Coronary artery (tissue), 2 donors: ENCODE data around the gene TDRD1.

ENCODE experiments used
- DNase-seq: peaks from one replicate; pipeline ENCODE4 v3.0.0-alpha.2; 2017; ENCODE audit warnings: low spot score
- H3K27ac ChIP-seq, 2 donors: fragments of 200-600 bp; sonication (generic); one replicate each; pipeline ENCODE4 v1.5.1; 2016 to 2019
- H3K4me3 ChIP-seq: fragments of 200-600 bp; sonication (generic); 2 replicates; pipeline ENCODE4 v1.5.1; 2016; ENCODE audit warnings: mild to moderate bottlenecking, moderate library complexity
- TF ChIP-seq, protein P1 (sequence below): fragments of 200-600 bp; sonication (generic); IDR thresholded peaks from one replicate; pipeline ENCODE4 v1.5.1; 2019; ENCODE audit warnings: antibody characterized with exemption

The TDRD1 gene

GRCh38 chr10:114228156-114228555, 49.0 kb downstream of the TDRD1 start:
- TF ChIP-seq, protein P1, sequence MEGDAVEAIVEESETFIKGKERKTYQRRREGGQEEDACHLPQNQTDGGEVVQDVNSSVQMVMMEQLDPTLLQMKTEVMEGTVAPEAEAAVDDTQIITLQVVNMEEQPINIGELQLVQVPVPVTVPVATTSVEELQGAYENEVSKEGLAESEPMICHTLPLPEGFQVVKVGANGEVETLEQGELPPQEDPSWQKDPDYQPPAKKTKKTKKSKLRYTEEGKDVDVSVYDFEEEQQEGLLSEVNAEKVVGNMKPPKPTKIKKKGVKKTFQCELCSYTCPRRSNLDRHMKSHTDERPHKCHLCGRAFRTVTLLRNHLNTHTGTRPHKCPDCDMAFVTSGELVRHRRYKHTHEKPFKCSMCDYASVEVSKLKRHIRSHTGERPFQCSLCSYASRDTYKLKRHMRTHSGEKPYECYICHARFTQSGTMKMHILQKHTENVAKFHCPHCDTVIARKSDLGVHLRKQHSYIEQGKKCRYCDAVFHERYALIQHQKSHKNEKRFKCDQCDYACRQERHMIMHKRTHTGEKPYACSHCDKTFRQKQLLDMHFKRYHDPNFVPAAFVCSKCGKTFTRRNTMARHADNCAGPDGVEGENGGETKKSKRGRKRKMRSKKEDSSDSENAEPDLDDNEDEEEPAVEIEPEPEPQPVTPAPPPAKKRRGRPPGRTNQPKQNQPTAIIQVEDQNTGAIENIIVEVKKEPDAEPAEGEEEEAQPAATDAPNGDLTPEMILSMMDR: no peak
- no peak for DNase-seq
- Histone ChIP-seq H3K27ac (no peak overlapping the region), H3K4me3 (no peak overlapping the region)

DNA sequence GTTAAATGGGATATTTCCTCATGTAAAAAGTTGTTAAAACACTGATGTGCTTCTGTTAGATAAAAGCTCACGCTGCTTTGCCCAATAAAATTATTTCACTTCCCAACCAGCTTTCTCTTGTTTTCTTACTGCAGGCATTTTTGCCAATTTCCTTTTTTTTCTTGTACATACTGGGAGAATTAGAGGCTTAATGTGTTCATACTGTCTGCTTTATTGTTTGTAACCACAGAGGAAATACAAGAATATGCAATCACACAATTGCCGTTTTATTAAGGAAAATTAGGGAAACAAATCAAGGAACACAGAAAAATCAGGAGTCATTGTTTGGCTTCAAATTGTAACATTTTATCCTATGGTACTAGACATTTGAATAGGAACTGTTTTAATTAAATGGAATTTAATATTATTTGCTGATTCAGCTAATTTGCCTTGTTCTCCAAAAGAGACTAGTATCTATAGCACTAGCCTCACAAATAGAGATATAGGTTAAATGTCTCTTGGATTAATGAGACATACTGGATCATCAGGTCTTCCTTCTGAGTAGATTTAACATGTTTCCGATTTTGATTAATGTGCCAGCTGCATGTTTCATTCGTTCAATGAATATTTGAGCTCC, 53.5 kb downstream of the TDRD1 start:
- no peak overlapping the region for H3K27ac ChIP-seq
- DNase-seq: no peak
- TF ChIP-seq, protein P1: no peak
- no peak overlapping the region for H3K4me3 ChIP-seq

DNA sequence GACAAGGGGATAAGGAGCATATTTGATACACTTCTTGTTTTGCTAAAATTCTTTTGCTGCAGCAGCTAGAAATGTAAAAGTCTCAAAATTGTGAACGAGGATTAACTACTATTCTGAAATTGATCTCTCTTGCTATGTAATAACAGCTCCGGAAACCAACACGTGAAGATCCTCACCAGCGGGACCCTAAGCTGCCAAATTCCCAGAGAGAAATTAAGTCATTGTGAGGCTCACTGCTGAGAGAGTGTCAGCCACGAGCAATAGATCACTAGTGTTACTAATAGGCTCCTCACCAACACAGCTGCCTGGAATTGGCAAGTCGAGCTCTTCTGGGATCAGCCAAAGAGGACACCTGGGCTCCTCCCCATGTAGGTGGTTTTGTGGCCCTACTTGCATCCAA, 54.3 kb downstream of the TDRD1 start:
- TF ChIP-seq, protein P1: no peak
- H3K27ac ChIP-seq: no peak overlapping the region

DNA sequence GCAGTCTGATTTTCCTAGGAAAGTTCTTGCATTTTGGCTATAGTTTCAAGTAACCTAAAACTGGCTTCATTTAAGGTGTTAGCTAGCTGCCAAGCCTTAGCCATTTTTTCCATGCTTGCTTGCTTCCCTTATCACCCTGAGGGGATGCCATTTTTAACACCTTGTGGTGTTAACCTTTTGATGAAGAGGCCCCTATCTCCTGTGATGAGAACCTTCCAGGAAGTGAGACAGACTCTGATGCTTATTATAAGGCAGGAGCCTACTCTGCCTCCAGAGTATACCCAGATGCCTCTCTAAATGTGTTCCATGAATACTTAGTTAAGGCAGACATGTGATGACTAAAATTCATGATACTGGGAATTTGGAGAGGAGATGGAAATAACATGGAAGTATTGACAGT, 55.0 kb downstream of the TDRD1 start:
- Histone ChIP-seq H3K27ac (no peak overlapping the region), H3K4me3 (no peak overlapping the region)
- no peak for DNase-seq
- TF ChIP-seq, protein P1: no peak

More for the DNA sequence above, 54.3 kb downstream of the TDRD1 start:
- no peak overlapping the region for H3K4me3 ChIP-seq
- no peak for DNase-seq

DNA sequence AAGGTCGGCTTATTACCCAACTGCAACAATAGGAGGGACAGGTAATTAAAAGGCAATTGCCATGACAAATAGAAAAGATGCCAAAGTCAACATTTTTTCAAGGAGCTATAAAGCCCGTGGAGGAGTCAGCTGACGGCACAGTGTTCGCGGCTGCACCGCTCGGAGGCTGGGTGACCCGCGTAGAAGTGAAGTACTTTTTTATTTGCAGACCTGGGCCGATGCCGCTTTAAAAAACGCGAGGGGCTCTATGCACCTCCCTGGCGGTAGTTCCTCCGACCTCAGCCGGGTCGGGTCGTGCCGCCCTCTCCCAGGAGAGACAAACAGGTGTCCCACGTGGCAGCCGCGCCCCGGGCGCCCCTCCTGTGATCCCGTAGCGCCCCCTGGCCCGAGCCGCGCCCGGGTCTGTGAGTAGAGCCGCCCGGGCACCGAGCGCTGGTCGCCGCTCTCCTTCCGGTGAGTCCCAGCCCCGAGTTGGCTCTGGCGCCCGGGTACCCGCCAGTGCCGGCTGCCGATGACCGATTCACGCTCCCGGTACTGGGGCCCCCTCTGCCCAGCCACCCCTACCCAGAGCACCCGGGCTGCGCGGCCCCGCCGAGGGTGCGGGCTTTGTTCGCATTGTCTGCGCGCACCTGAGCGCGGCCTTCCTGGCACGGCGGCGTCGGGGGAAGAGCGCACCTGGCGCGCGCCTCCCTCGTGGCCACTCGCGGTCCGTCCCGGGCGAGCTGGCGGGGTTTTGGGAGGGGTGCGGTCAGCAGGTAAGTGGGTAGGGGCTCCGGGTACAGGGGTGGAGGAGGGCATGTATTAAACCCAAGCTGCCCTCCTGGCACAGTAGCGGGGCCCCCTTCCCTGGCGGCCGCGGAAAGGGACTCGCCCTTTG, 60.2 kb downstream of the TDRD1 start, which contains the start of gene VWA2:
TSS of gene VWA2 (plus strand) at position 138 of the 877 bp plus-strand sequence. CDS start 9,460 bp downstream, outside the sequence.
- no peak within 1 kb of the TSS for H3K27ac ChIP-seq
- no peak for DNase-seq
- peak within 1 kb of the TSS; percentile 69 for H3K4me3 ChIP-seq
- TF ChIP-seq, protein P1: no peak

DNA sequence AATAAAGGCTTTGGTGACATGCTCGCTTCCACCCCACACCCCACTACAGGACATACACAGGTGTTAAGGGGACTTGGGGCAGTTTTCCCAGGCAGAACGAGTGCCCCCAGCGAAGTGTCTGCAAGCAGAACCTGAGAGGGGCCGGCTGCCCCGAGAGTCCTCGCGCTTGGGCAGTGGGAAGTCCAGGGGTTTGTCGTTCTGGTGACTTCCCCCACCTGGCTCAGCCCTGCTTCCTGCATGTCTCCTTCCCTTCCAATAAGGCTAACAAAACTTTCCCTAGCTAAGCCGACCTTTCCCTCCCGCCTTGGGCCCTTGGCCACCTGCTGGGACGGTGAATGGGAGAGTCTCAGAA, 60.8 kb downstream of the TDRD1 start:
- Histone ChIP-seq H3K27ac (no peak overlapping the region), H3K4me3 (no peak overlapping the region)
- TF ChIP-seq, protein P1: no peak
- DNase-seq: no peak

DNA sequence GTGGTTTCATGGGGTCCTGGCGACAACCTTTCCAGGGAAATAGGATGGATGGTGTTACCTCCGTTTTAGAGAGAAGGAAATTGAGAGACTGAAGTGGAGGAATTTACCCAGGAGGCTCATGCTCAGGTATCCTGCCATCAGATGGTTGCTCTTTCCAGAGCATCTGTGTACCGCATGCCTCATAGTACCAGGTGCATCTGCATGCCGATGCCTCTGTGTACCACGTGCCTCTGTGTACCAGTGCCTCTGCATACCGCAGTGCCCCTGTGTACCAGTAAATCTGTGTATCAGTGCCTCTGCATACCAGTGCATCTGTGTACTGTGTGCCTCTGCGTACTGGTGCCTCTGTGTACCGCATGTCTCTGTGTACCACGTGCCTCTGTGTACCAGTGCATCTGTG, 63.1 kb downstream of the TDRD1 start:
- no peak overlapping the region for H3K4me3 ChIP-seq
- H3K27ac ChIP-seq: no peak overlapping the region
- TF ChIP-seq, protein P1: no peak
- no peak for DNase-seq
